ENCODE measurements around the gene GSTK1. TPM values are rescaled to one million over a fixed set of nuclear protein-coding genes. Genes with fewer than 3 reads are reported as not detected.
"Not testable (repeated sequence)": the region's sequence is repeated elsewhere in the genome, so short reads cannot be mapped to it uniquely, and the experiment has no call there.

GSTK1 gene
- total RNA-seq, 3 donors from 2014 or later: 196 to 242 (median 199) TPM

GRCh38 chr7:143287339-143287934 lies 24.2 kb downstream of the GSTK1 start:
- H3K4me3 ChIP-seq: peak overlapping the region; percentile 88 to 96 (median 92)
- no peak for DNase-seq (ENCODE audit: low spot score in 2 of 2)
- intact Hi-C loops (cut with DNase I; ENCODE audit: low total_unique reads): no loop called here
- H3K36me3 ChIP-seq: no peaks in the 10 kb centered on the region
- no peaks in the 10 kb centered on the region for H3K9me3 ChIP-seq
- peak overlapping the region; percentile 92 to 97 for H3K27ac ChIP-seq
- TF ChIP-seq POLR2AphosphoS5 (IDR thresholded peaks at IDR 0.05) (no peak), POLR2A (IDR thresholded peaks at IDR 0.05) (no peak)
- H3K27me3 ChIP-seq: no peaks in the 10 kb centered on the region
- H3K4me1 ChIP-seq: peaks cover 0 to 21% of the 10 kb centered on the region in 2 donors

- H3K9me3 ChIP-seq: no peaks in the 10 kb centered on the region
- no peaks in the 10 kb centered on the region for H3K36me3 ChIP-seq
- H3K27me3 ChIP-seq: no peaks in the 10 kb centered on the region
- DNase-seq (ENCODE audit: low spot score in 2 of 2): peak; percentile 96 to 97
- H3K27ac ChIP-seq: peak within 1 kb of the TSS; percentile 92 to 97
- H3K4me3 ChIP-seq: peak within 1 kb of the TSS; percentile 88 to 96 (median 92)
- TF ChIP-seq CTCF (IDR thresholded peaks at IDR 0.05) (no peak), POLR2A (IDR thresholded peaks at IDR 0.05) (peak; percentile 68), POLR2AphosphoS5 (IDR thresholded peaks at IDR 0.05) (peak; percentile 42 to 64 (median 47))
- peaks cover 0 to 21% of the 10 kb centered on the region in 2 donors for H3K4me1 ChIP-seq
- intact Hi-C loops (cut with DNase I; ENCODE audit: low total_unique reads): no loop called here
Observed at GRCh38 chr7:143287935-143288826, 24.9 kb downstream of the GSTK1 start, which contains the start of gene CASP2. TSS of gene CASP2 (plus strand) at chr7:143288351. CDS start at chr7:143288456, 105 bp downstream.

- no peak for TF ChIP-seq POLR2AphosphoS5 (IDR thresholded peaks at IDR 0.05)
- TF ChIP-seq CTCF (IDR thresholded peaks at IDR 0.05): no peak
- TF ChIP-seq POLR2A (IDR thresholded peaks at IDR 0.05): no peak
- peak overlapping the region; percentile 88 to 96 (median 92) for H3K4me3 ChIP-seq
- H3K27ac ChIP-seq: peak overlapping the region; percentile 92 to 97
- intact Hi-C loops (cut with DNase I; ENCODE audit: low total_unique reads): no loop called here
- H3K27me3 ChIP-seq: no peaks in the 10 kb centered on the region
- no peak for DNase-seq (ENCODE audit: low spot score in 2 of 2)
- H3K9me3 ChIP-seq: no peaks in the 10 kb centered on the region
- H3K36me3 ChIP-seq: no peaks in the 10 kb centered on the region
- H3K4me1 ChIP-seq: peaks cover 0 to 16% of the 10 kb centered on the region in 2 donors
Observed at GRCh38 chr7:143288836-143289235, 25.6 kb downstream of the GSTK1 start.

- H3K27ac ChIP-seq: peak overlapping the region in 1 of 2 donors; percentile 97
Observed at GRCh38 chr7:143289421-143289820, 26.2 kb downstream of the GSTK1 start.

GRCh38 chr7:143289888-143290287 lies 26.6 kb downstream of the GSTK1 start:
- DNase-seq (ENCODE audit: low spot score in 2 of 2); H3K27me3 ChIP-seq; H3K9me3 ChIP-seq; intact Hi-C loops (cut with DNase I; ENCODE audit: low total_unique reads); H3K36me3 ChIP-seq: not testable (repeated sequence)
- H3K4me3 ChIP-seq: peak overlapping the region in 2 of 3 donors; percentile 92 to 96
- peaks cover 0 to 12% of the 10 kb centered on the region in 2 donors for H3K4me1 ChIP-seq
- H3K27ac ChIP-seq: peak overlapping the region in 1 of 2 donors; percentile 12

More at GRCh38 chr7:143289421-143289820, 26.2 kb downstream of the GSTK1 start:
- intact Hi-C loops (cut with DNase I; ENCODE audit: low total_unique reads): no loop called here
- peak overlapping the region; percentile 88 to 96 (median 92) for H3K4me3 ChIP-seq
- H3K4me1 ChIP-seq: peaks cover 0 to 12% of the 10 kb centered on the region in 2 donors
- no peaks in the 10 kb centered on the region for H3K36me3 ChIP-seq
- DNase-seq (ENCODE audit: low spot score in 2 of 2): no peak
- no peak for TF ChIP-seq POLR2AphosphoS5 (IDR thresholded peaks at IDR 0.05)
- no peak for TF ChIP-seq POLR2A (IDR thresholded peaks at IDR 0.05)
- no peak for TF ChIP-seq CTCF (IDR thresholded peaks at IDR 0.05)
- no peaks in the 10 kb centered on the region for H3K9me3 ChIP-seq
- no peaks in the 10 kb centered on the region for H3K27me3 ChIP-seq
